Prostate gland (tissue), 2 donors: ENCODE measurements around the gene ARHGEF12.

Source experiments
- CTCF ChIP-seq, 4 experiments: fragments of 200-600 bp in 2 of 4; fragments of 450-650 bp in 2 of 4; sonication (generic) in 2 of 4; IDR thresholded peaks; 1 replicate in 3 of 4; 2 replicates in 1 of 4; pipeline ENCODE4 v1.5.1; 2016 to 2019; ENCODE audit warnings: antibody characterized with exemption in 4 of 4, mild to moderate bottlenecking in 2 of 4, moderate library complexity in 2 of 4
- POLR2AphosphoS5 ChIP-seq: sonication (generic); formaldehyde crosslinking; IDR thresholded peaks from one replicate; pipeline ENCODE4 v1.6.1; 2017; ENCODE audit warnings: antibody characterized with exemption

DNA sequence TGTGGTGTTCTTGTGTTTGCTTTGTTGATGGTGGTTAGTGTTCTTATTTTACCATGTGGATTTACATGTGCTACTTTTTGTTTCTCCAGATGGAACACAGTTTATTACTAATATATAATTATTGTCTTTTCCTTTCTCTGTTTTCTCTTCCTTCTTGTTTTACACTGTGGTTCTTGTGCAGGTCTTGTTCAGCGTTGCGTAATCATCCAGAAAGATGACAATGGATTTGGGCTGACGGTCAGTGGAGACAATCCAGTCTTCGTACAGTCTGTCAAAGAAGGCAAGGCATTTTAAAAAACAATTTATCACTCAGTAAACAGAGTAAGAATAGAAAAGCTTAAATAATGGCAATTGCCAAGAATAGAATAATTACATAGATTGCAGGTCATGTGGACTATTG is 84.4 kb downstream of the ARHGEF12 start:
- TF ChIP-seq CTCF (IDR thresholded peaks at IDR 0.05) (no peak), POLR2AphosphoS5 (no peak)
